Stomach (tissue), 4 donors: Measurements from ENCODE around the gene TRPM3.

Experiments
- EP300 ChIP-seq: sonication (generic); formaldehyde crosslinking; IDR thresholded peaks from one replicate; pipeline ENCODE4 v1.6.1; 2017; ENCODE audit warnings: antibody characterized with exemption
- TF ChIP-seq, protein P1 (sequence below), 7 experiments: fragments of 450-650 bp in 4 of 7; fragments of 200-600 bp in 3 of 7; sonication (generic) in 3 of 7; IDR thresholded peaks; one replicate each; pipeline ENCODE4 v1.5.1; 2016 to 2019; ENCODE audit warnings: antibody characterized with exemption in 7 of 7, control low read depth in 2 of 7, mild to moderate bottlenecking in 1 of 7

DNA sequence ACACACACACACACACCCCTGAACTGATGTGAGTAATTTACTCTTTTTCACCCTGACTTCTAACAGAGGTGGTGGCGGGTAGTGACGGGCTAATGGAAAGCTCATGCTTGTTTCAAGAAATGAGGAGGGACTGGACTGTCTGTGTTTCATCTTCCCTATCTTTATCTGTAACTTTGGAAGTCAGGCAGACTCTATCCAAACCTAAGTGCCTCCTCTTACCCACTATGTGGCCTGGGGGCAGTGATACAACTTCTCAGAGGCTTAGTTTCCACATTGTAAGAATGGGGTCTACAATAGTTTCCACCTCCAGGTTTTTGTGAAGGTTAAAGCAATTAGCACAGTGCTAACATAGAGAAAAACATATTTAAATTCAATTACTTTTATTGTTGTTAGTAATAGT is 5.9 kb upstream of the TRPM3 start:
- TF ChIP-seq, protein P1, sequence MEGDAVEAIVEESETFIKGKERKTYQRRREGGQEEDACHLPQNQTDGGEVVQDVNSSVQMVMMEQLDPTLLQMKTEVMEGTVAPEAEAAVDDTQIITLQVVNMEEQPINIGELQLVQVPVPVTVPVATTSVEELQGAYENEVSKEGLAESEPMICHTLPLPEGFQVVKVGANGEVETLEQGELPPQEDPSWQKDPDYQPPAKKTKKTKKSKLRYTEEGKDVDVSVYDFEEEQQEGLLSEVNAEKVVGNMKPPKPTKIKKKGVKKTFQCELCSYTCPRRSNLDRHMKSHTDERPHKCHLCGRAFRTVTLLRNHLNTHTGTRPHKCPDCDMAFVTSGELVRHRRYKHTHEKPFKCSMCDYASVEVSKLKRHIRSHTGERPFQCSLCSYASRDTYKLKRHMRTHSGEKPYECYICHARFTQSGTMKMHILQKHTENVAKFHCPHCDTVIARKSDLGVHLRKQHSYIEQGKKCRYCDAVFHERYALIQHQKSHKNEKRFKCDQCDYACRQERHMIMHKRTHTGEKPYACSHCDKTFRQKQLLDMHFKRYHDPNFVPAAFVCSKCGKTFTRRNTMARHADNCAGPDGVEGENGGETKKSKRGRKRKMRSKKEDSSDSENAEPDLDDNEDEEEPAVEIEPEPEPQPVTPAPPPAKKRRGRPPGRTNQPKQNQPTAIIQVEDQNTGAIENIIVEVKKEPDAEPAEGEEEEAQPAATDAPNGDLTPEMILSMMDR (IDR thresholded peaks at IDR 0.05): no peak
- TF ChIP-seq EP300: no peak
